ENCODE data around the gene GIPC3.

- TF ChIP-seq CTCF (IDR thresholded peaks at IDR 0.05) (no peak), POLR2A (IDR thresholded peaks at IDR 0.05) (no peak), POLR2AphosphoS5 (IDR thresholded peaks at IDR 0.05) (no peak)
These were observed 47.6 kb upstream of the GIPC3 start for GRCh38 chr19:3537438-3538240.

All from prostate gland (tissue), 2 donors.